Natural killer cell (primary cell): ENCODE data around the gene SYMPK. TPM values are rescaled to one million over a fixed set of nuclear protein-coding genes. Genes with fewer than 3 reads are reported as not detected.

Experiments
- ATAC-seq, 3 donors: fragments of 150-1000 bp in 2 of 3; fragments of 200-7000 bp in 1 of 3; cut with Tn5 transposase; 1 replicate in 1 of 3; 2 replicates in 2 of 3; pipeline ENCODE4 v1.10.0; 2021; ENCODE audit warnings: mild to moderate bottlenecking in 2 of 3, moderate library complexity in 2 of 3
- DNase-seq, 2 donors: peaks; one replicate each; pipeline versions ENCODE4 v3.0.0 to v3.0.0-alpha.2; 2013 to 2021; ENCODE audit warnings: mixed read lengths in 1 of 2
- H3K27ac ChIP-seq: one replicate; pipeline ENCODE4 v1.5.1; 2013; ENCODE audit warnings: mild to moderate bottlenecking, low read length
- H3K27me3 ChIP-seq: one replicate; pipeline ENCODE4 v1.6.1; 2013; ENCODE audit warnings: low read length; ENCODE audit not compliant: control insufficient read depth, insufficient read depth
- H3K36me3 ChIP-seq: one replicate; pipeline ENCODE4 v1.6.1; 2013; ENCODE audit warnings: low read length; ENCODE audit not compliant: control insufficient read depth, insufficient read depth
- H3K4me1 ChIP-seq: one replicate; pipeline ENCODE4 v1.6.1; 2013; ENCODE audit warnings: low read length; ENCODE audit not compliant: control insufficient read depth, insufficient read depth
- H3K4me3 ChIP-seq: one replicate; pipeline ENCODE4 v1.5.1; 2013; ENCODE audit warnings: low read length
- H3K9me3 ChIP-seq: one replicate; pipeline ENCODE4 v1.6.1; 2013; ENCODE audit warnings: low read length; ENCODE audit not compliant: control insufficient read depth, insufficient read depth
- H3K27ac Mint-ChIP-seq, 2 donors: one replicate each; pipeline ENCODE4 v1.8.0; 2022; ENCODE audit warnings: mild to moderate bottlenecking in 2 of 2, mixed read lengths in 2 of 2, moderate library complexity in 1 of 2
- H3K27me3 Mint-ChIP-seq, 2 donors: one replicate each; pipeline ENCODE4 v1.8.0; 2022; ENCODE audit warnings: low read depth in 2 of 2, mixed read lengths in 2 of 2
- H3K36me3 Mint-ChIP-seq: one replicate; pipeline ENCODE4 v1.8.0; 2022; ENCODE audit warnings: mixed read lengths
- H3K4me1 Mint-ChIP-seq, 2 donors: one replicate each; pipeline ENCODE4 v1.8.0; 2022; ENCODE audit warnings: mixed read lengths in 2 of 2
- H3K4me3 Mint-ChIP-seq: one replicate; pipeline ENCODE4 v1.8.0; 2022; ENCODE audit warnings: mild to moderate bottlenecking, moderate library complexity, mixed read lengths
- H3K9me3 Mint-ChIP-seq, 2 donors: one replicate each; pipeline ENCODE4 v1.8.0; 2022; ENCODE audit warnings: mixed read lengths in 2 of 2
- WGBS: methylation state at CpG from one replicate; pipeline ENCODE4 v1.1.7; 2013; ENCODE audit warnings: missing lambda C conversion rate; ENCODE audit not compliant: insufficient coverage; 5-methylcytosine and 5-hydroxymethylcytosine counted together
- intact Hi-C: fragments of 100-400 bp; cut with micrococcal nuclease; formaldehyde crosslinking; loops from one replicate; pipeline ENCODE4 v1.14.2; 2022
- total RNA-seq, 4 donors: library from RNA; stranded (reverse); fragments of 120-200 nt in 1 of 4; gene quantifications; one replicate each; pipeline versions ENCODE4 v1.2.3 to v1.2.4, GENCODE V29; 2013 to 2022
- TF ChIP-seq, protein P1 (sequence below): fragments of 200-600 bp; IDR thresholded peaks from one replicate; pipeline ENCODE4 v1.8.0; 2022; ENCODE audit warnings: antibody characterized with exemption

Gene SYMPK
- total RNA-seq, 3 donors from 2014 or later (not counting 1 experiment from before 2014, with no cell fraction given), result 86.4 to 94.8 (median 86.7) TPM

DNA sequence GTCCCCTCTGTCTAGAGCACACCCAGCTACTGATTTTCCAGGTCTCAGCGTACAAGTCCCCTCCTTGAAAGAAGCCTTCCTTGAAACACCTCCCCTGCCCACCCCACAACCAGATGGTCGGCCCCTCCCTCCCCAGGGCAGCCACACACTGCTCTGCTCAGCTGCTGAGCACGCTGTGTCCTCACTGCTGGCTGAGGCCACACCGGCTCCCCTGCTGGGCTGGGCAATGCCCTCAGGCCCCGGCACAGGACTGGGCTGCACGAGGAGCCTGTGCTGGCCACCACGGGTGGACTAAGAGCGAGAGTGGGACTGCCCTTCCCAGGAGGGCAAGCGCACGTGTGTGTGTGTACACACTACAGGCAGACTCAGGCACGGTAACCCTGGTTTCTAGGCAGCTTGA, 36.0 kb downstream of the SYMPK start:
- 94% methylated on average over 11 of the region's 11 CpGs for WGBS
- Histone ChIP-seq H3K36me3 (peaks cover 86% of the 10 kb centered on the region), H3K4me1 (no peaks in the 10 kb centered on the region), H3K4me3 (no peak overlapping the region), H3K9me3 (no peaks in the 10 kb centered on the region), H3K27ac (no peak overlapping the region), H3K27me3 (no peaks in the 10 kb centered on the region)
- TF ChIP-seq, protein P1, sequence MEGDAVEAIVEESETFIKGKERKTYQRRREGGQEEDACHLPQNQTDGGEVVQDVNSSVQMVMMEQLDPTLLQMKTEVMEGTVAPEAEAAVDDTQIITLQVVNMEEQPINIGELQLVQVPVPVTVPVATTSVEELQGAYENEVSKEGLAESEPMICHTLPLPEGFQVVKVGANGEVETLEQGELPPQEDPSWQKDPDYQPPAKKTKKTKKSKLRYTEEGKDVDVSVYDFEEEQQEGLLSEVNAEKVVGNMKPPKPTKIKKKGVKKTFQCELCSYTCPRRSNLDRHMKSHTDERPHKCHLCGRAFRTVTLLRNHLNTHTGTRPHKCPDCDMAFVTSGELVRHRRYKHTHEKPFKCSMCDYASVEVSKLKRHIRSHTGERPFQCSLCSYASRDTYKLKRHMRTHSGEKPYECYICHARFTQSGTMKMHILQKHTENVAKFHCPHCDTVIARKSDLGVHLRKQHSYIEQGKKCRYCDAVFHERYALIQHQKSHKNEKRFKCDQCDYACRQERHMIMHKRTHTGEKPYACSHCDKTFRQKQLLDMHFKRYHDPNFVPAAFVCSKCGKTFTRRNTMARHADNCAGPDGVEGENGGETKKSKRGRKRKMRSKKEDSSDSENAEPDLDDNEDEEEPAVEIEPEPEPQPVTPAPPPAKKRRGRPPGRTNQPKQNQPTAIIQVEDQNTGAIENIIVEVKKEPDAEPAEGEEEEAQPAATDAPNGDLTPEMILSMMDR, result no peak
- Mint-ChIP-seq H3K27me3 (no peaks in the 10 kb centered on the region), H3K4me3 (no peak overlapping the region), H3K27ac (no peak overlapping the region), H3K4me1 (no peaks in the 10 kb centered on the region), H3K36me3 (no peaks in the 10 kb centered on the region), H3K9me3 (no peaks in the 10 kb centered on the region)
- ATAC-seq (no peak), DNase-seq (no peak)
- intact Hi-C loops, result no loop called here

DNA sequence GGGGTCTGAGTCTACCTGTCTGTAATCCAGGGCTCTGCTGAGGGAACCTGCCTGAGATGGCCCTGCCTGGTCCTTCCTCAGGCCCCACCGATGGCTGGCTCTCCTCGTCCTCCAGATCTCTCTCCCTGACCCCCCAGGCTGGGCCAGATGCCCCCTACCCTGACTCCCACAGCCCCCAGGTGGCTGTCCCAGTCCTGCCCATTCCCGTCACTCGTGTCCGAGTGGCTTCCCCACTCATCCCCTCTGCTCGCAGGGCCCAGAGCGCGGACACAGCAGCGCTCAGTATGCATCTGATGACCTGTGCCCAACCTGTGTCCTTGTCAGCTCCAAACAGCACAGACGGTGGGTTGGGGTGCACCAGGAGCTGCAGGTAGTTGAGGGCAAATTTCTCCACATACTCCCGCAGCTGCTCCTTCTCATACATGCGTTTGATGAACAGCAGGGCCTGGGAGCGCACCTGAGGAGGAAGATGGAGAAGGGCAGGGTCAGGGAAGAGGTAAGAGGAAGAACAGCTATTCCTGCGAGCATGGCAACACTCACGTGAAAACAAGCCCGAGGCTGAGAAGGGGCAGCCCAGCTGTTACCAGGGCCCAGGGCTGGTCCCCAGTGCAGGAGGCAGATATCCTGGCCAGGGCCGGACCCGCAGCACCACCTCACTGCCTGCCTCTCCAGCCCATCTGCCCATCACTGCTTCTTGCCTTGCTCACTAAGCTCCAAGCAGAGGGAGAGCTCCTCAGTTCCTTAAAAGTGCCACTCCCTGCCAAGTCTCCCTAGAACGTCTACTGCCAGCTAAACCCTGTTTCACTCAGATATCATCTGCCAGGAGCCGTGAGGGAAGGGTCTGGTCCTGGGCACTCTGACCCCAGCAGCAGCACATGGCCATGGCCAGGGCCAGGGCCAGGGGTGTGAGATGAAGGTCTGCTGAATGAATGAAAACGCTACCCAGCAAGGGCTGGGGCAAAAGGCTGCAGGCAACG, 36.7 kb downstream of the SYMPK start:
- no peak for DNase-seq
- no peaks in the 10 kb centered on the region for H3K4me1 ChIP-seq
- H3K36me3 ChIP-seq, result peaks cover 82% of the 10 kb centered on the region
- H3K27me3 ChIP-seq, result no peaks in the 10 kb centered on the region
- Mint-ChIP-seq H3K4me1 (no peaks in the 10 kb centered on the region), H3K27ac (no peak overlapping the region), H3K4me3 (no peak overlapping the region), H3K36me3 (no peaks in the 10 kb centered on the region), H3K27me3 (no peaks in the 10 kb centered on the region), H3K9me3 (no peaks in the 10 kb centered on the region)
- H3K27ac ChIP-seq, result no peak overlapping the region
- no peaks in the 10 kb centered on the region for H3K9me3 ChIP-seq
- no peak overlapping the region for H3K4me3 ChIP-seq
- TF ChIP-seq, protein P1, result no peak
- WGBS, result 86% methylated on average over 22 of the region's 22 CpGs
- ATAC-seq, result no peak
- intact Hi-C loops, result no loop called here

DNA sequence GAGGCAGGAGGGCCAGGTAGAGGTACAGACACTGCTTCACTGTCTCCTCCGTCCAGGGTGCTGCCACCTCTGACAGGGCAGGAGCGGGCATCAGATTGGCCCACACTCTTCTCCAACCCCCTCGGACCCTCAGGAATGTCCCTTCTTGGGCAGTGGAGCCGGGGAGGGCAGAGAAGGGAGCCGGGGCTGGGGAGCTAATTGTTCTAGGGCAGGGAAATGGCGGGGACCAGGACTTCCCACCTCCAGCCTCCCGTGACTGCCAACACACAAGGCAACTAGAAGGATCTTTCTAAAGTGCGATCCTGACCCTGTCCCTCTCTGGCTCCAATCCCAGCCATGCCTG, 37.7 kb downstream of the SYMPK start:
- H3K4me1 Mint-ChIP-seq, result no peaks in the 10 kb centered on the region
- no peaks in the 10 kb centered on the region for H3K36me3 Mint-ChIP-seq
- DNase-seq (no peak), ATAC-seq (no peak)
- H3K27ac Mint-ChIP-seq, result no peak overlapping the region
- Histone ChIP-seq H3K27me3 (no peaks in the 10 kb centered on the region), H3K27ac (no peak overlapping the region), H3K36me3 (peaks cover 80% of the 10 kb centered on the region), H3K4me1 (no peaks in the 10 kb centered on the region), H3K4me3 (no peak overlapping the region), H3K9me3 (no peaks in the 10 kb centered on the region)
- intact Hi-C loops, result no loop called here
- no peaks in the 10 kb centered on the region for H3K9me3 Mint-ChIP-seq
- TF ChIP-seq, protein P1, result no peak
- H3K27me3 Mint-ChIP-seq, result no peaks in the 10 kb centered on the region
- WGBS, result 97% methylated on average over 7 of the region's 8 CpGs
- H3K4me3 Mint-ChIP-seq, result no peak overlapping the region
